ENCODE measurements around the gene KRTAP10-5. TPM values are rescaled to one million over a fixed set of nuclear protein-coding genes. Genes with fewer than 3 reads are reported as not detected.

KRTAP10-5 gene
- total RNA-seq, 2 donors from 2014 or later: not detected

GRCh38 chr21:44625756-44626155 lies 45.4 kb upstream of the KRTAP10-5 start:
- intact Hi-C loops (cut with DNase I): no loop called here
- H3K9me3 ChIP-seq: no peaks in the 10 kb centered on the region
- TF ChIP-seq CTCF (IDR thresholded peaks at IDR 0.05): no peak
- H3K9ac ChIP-seq (ENCODE audit: low read depth in 2 of 2, low read length in 2 of 2): no peak overlapping the region
- no peak overlapping the region for H3K4me3 ChIP-seq
- H3K27ac ChIP-seq: no peak overlapping the region
- no peaks in the 10 kb centered on the region for H3K36me3 ChIP-seq
- no peak for DNase-seq
- no peaks in the 10 kb centered on the region for H3K27me3 ChIP-seq
- no peaks in the 10 kb centered on the region for H3K4me1 ChIP-seq

- no peak overlapping the region for H3K9ac ChIP-seq (ENCODE audit: low read depth in 2 of 2, low read length in 2 of 2)
- intact Hi-C loops (cut with DNase I): no loop called here
Measured at GRCh38 chr21:44623575-44623974, 43.2 kb upstream of the KRTAP10-5 start.

GRCh38 chr21:44619886-44620285 lies 39.5 kb upstream of the KRTAP10-5 start:
- no peak for DNase-seq
- H3K9me3 ChIP-seq: no peaks in the 10 kb centered on the region
- intact Hi-C loops (cut with DNase I): no loop called here
- H3K9ac ChIP-seq (ENCODE audit: low read depth in 2 of 2, low read length in 2 of 2): no peak overlapping the region
- H3K27me3 ChIP-seq: no peaks in the 10 kb centered on the region
- H3K4me3 ChIP-seq: no peak overlapping the region
- H3K36me3 ChIP-seq: no peaks in the 10 kb centered on the region
- no peak for TF ChIP-seq CTCF (IDR thresholded peaks at IDR 0.05)
- no peak overlapping the region for H3K27ac ChIP-seq
- H3K4me1 ChIP-seq: no peaks in the 10 kb centered on the region

More at GRCh38 chr21:44623575-44623974, 43.2 kb upstream of the KRTAP10-5 start:
- H3K27me3 ChIP-seq: no peaks in the 10 kb centered on the region
- no peak for TF ChIP-seq CTCF (IDR thresholded peaks at IDR 0.05)
- H3K4me1 ChIP-seq: no peaks in the 10 kb centered on the region
- H3K4me3 ChIP-seq: no peak overlapping the region
- H3K36me3 ChIP-seq: no peaks in the 10 kb centered on the region
- no peak for DNase-seq
- H3K27ac ChIP-seq: no peak overlapping the region
- H3K9me3 ChIP-seq: no peaks in the 10 kb centered on the region

- H3K27ac ChIP-seq: peak overlapping the region; percentile 3
- TF ChIP-seq CTCF (IDR thresholded peaks at IDR 0.05): no peak
- no peak overlapping the region for H3K4me3 ChIP-seq
- no peaks in the 10 kb centered on the region for H3K27me3 ChIP-seq
- H3K4me1 ChIP-seq: no peaks in the 10 kb centered on the region
- peak; percentile 35 for DNase-seq
- no peak overlapping the region for H3K9ac ChIP-seq (ENCODE audit: low read depth in 2 of 2, low read length in 2 of 2)
- intact Hi-C loops (cut with DNase I): no loop called here
- no peaks in the 10 kb centered on the region for H3K9me3 ChIP-seq
- H3K36me3 ChIP-seq: no peaks in the 10 kb centered on the region
Measured at GRCh38 chr21:44618909-44619308, 38.5 kb upstream of the KRTAP10-5 start.

- H3K27ac ChIP-seq: no peak overlapping the region
- H3K9me3 ChIP-seq: no peaks in the 10 kb centered on the region
- H3K4me1 ChIP-seq: no peaks in the 10 kb centered on the region
- intact Hi-C loops (cut with DNase I): no loop called here
- H3K4me3 ChIP-seq: no peak overlapping the region
- TF ChIP-seq CTCF (IDR thresholded peaks at IDR 0.05): no peak
- no peaks in the 10 kb centered on the region for H3K36me3 ChIP-seq
- H3K9ac ChIP-seq (ENCODE audit: low read depth in 2 of 2, low read length in 2 of 2): no peak overlapping the region
- H3K27me3 ChIP-seq: no peaks in the 10 kb centered on the region
- peak; percentile 34 for DNase-seq
Measured at GRCh38 chr21:44618504-44618903, 38.1 kb upstream of the KRTAP10-5 start.

- Histone ChIP-seq H3K9me3 (no peaks in the 10 kb centered on the region), H3K27me3 (no peaks in the 10 kb centered on the region), H3K36me3 (no peaks in the 10 kb centered on the region), H3K4me1 (no peaks in the 10 kb centered on the region), H3K27ac (no peak overlapping the region), H3K4me3 (no peak overlapping the region), H3K9ac (ENCODE audit: low read depth in 2 of 2, low read length in 2 of 2) (no peak overlapping the region)
- DNase-seq: no peak
- intact Hi-C loops (cut with DNase I): no loop called here
- no peak for TF ChIP-seq CTCF (IDR thresholded peaks at IDR 0.05)
Measured at GRCh38 chr21:44617071-44617501, 36.7 kb upstream of the KRTAP10-5 start.

Data from colonic mucosa (tissue), 4 donors.